ENCODE data around the gene TSC22D4. TPM values are rescaled to one million over a fixed set of nuclear protein-coding genes. Genes with fewer than 3 reads are reported as not detected.

The TSC22D4 gene
- total RNA-seq, 2 donors from 2014 or later, result 25.7 to 45.5 TPM

DNA sequence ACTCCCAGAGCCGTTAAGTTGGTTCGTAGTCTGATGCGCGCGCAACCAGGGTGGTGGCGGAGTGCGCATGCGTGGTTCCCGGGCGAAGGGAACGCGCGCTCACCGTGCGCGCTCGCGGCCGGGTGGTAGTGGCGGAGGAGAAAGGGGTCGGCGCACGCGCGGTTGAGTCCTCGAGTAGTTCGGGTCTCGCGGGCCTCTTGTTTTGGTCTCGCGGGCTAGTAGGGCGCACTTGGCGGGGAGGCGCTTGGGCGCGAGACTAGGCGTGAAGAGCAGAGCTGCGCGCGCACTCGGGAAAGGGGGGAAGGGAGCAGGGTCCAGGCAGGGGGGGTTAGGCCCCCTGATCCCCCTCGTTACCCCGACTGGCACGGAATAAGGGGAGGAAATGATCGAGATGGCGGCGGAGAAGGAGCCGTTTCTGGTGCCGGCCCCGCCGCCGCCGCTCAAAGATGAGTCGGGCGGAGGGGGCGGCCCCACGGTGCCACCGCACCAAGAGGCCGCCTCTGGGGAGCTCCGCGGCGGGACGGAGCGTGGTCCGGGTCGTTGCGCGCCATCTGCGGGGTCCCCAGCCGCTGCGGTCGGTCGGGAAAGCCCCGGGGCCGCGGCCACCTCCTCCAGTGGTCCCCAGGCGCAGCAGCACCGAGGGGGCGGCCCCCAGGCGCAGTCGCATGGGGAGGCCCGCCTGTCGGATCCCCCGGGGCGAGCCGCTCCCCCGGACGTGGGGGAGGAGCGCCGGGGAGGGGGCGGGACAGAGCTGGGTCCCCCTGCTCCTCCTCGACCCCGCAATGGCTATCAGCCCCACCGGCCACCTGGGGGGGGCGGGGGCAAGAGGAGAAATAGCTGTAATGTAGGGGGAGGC is 49.1 kb downstream of the TSC22D4 start, which contains the start of gene MEPCE:
MEPCE (plus strand) TSS at position 195 of the 856 bp plus-strand sequence; CDS start at position 383, 188 bp downstream.
- Histone ChIP-seq H3K4me3 (peak within 1 kb of the TSS; percentile 81), H3K27ac (peak within 1 kb of the TSS; percentile 99), H3K27me3 (replicated peaks; ENCODE audit: insufficient read depth) (no peaks in the 10 kb centered on the region), H3K36me3 (peaks cover 20% of the 10 kb centered on the region), H3K4me1 (ENCODE audit: control insufficient read depth in 1 of 2, low read depth in 2 of 2) (peaks cover 19 to 43% of the 10 kb centered on the region in 2 donors), H3K9me3 (no peaks in the 10 kb centered on the region)
- TF ChIP-seq, protein P1, sequence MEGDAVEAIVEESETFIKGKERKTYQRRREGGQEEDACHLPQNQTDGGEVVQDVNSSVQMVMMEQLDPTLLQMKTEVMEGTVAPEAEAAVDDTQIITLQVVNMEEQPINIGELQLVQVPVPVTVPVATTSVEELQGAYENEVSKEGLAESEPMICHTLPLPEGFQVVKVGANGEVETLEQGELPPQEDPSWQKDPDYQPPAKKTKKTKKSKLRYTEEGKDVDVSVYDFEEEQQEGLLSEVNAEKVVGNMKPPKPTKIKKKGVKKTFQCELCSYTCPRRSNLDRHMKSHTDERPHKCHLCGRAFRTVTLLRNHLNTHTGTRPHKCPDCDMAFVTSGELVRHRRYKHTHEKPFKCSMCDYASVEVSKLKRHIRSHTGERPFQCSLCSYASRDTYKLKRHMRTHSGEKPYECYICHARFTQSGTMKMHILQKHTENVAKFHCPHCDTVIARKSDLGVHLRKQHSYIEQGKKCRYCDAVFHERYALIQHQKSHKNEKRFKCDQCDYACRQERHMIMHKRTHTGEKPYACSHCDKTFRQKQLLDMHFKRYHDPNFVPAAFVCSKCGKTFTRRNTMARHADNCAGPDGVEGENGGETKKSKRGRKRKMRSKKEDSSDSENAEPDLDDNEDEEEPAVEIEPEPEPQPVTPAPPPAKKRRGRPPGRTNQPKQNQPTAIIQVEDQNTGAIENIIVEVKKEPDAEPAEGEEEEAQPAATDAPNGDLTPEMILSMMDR (IDR thresholded peaks at IDR 0.05), result no peak
- DNase-seq (ENCODE audit: low spot score), result peak; percentile 92
- peak; percentile 70 for ATAC-seq (ENCODE audit: insufficient number of reproducible peaks, low FRiP score, low read depth)

DNA sequence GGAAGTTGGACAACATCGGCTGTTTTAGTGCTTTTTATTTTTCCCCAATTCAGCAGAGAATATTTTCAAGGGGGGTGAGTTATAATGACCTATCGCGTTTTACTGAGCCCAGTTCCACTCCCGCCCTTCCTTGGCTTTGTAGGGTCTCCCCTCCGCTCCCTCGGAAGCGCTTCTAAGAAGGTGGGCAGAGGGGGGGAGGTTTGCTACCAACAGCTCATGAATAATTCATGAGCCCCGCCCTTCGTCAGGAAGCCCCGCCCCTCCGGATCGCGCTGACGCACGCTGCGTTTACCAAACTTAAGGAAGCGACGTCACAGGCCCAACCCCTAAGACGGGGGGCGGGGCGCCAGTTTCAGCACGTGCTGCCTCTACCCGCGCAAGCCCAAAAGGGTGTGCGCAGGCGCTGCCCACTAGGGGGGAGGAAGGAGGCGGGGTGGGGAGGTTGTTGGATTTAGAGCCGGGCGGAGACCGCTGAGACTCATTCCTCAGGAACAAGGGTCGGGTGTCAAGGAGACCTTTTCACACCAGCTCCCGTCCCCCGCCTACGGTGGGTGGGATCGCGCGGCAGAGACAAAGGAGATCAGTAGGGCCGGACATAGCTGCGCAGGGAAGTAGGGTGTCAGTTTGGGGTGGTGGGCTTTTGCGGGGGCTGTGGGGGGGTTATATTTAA is 49.9 kb downstream of the TSC22D4 start:
- Histone ChIP-seq H3K27ac (peak overlapping the region; percentile 99), H3K9me3 (no peaks in the 10 kb centered on the region), H3K4me3 (peak overlapping the region; percentile 81), H3K27me3 (replicated peaks; ENCODE audit: insufficient read depth) (no peaks in the 10 kb centered on the region), H3K36me3 (peaks cover 20% of the 10 kb centered on the region), H3K4me1 (ENCODE audit: control insufficient read depth in 1 of 2, low read depth in 2 of 2) (peaks cover 19 to 35% of the 10 kb centered on the region in 2 donors)
- TF ChIP-seq, protein P1 (IDR thresholded peaks at IDR 0.05), result peak; percentile 32
- peak; percentile 78 for ATAC-seq (ENCODE audit: insufficient number of reproducible peaks, low FRiP score, low read depth)
- DNase-seq (ENCODE audit: low spot score), result peak; percentile 100

DNA sequence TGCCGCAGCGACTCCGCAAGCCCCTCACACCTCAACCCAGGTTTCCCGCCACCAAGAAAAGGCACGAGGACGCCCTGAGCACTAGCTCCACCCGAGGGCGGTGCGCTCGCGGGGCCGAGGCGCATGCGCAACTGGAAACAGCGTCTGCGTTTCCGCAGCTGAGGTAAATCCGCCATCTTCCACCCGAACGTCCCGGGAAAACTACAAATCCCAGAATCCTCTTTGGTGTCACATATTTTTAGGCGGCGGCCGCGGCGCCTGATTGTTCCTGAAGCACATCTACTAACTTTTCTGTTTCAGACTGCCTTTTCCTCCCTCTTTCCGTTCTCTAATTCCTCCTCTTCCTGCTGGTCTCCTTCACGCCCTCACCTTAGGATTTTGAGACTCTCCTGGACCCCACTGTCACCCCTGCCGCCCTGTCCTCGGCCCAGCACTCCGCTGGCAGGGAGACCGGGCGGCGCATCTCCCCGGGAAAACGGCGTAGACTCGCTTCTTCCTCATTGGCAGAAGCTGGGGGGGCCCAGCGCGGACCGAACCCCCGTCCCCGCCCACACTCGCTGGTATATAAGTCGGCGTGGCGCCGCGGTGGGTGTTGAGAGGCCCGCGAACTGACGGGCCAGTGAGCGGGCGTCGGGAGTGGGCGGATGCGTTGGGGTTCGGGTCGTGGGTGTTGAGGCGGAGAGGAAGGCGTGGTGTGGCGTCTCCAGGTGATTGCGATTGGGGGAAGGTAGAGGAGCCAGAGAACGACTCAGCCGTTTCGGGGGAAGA is 50.6 kb downstream of the TSC22D4 start, which contains the start of gene ZCWPW1:
ZCWPW1 (minus strand) TSS at position 505 of the 768 bp plus-strand sequence. CDS start 8,054 bp downstream, outside the sequence.
- DNase-seq (ENCODE audit: low spot score), result peak; percentile 82
- ATAC-seq (ENCODE audit: insufficient number of reproducible peaks, low FRiP score, low read depth), result peak; percentile 55
- no peaks in the 10 kb centered on the region for H3K9me3 ChIP-seq
- TF ChIP-seq, protein P1 (IDR thresholded peaks at IDR 0.05), result peak; percentile 10
- H3K27me3 ChIP-seq (replicated peaks; ENCODE audit: insufficient read depth), result no peaks in the 10 kb centered on the region
- H3K27ac ChIP-seq, result peak within 1 kb of the TSS; percentile 99
- peaks cover 19 to 35% of the 10 kb centered on the region in 2 donors for H3K4me1 ChIP-seq (ENCODE audit: control insufficient read depth in 1 of 2, low read depth in 2 of 2)
- peaks cover 13% of the 10 kb centered on the region for H3K36me3 ChIP-seq
- peak within 1 kb of the TSS; percentile 81 for H3K4me3 ChIP-seq

DNA sequence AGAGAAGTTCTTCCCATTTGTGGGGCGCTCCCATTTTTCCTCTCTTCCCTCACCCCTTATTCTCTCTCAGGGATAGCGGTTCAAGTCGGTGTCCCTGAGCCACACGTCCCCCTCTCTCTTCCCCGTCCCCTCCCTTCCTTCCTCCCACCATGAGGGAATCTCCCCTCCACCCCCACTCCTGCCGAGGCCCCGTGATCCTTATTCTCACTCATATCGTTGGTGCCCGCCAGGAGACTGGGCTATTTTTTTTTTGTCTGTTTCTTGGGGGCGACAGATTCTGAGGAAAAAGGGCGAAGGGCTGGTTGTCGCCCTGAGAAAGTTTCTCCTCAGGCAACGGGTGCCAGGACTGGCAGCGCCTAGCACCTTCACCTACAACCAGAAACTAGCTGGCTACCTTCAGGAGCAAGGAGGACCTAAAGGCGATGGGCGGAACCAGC is 51.2 kb downstream of the TSC22D4 start:
- Histone ChIP-seq H3K27ac (peak overlapping the region in 1 of 2 donors; percentile 99), H3K4me1 (ENCODE audit: control insufficient read depth in 1 of 2, low read depth in 2 of 2) (peaks cover 19 to 31% of the 10 kb centered on the region in 2 donors)

More for the DNA sequence above, 51.2 kb downstream of the TSC22D4 start:
- Histone ChIP-seq H3K9me3 (no peaks in the 10 kb centered on the region), H3K27me3 (replicated peaks; ENCODE audit: insufficient read depth) (no peaks in the 10 kb centered on the region), H3K4me3 (peak overlapping the region; percentile 81), H3K36me3 (peaks cover 7% of the 10 kb centered on the region)
- TF ChIP-seq, protein P1 (IDR thresholded peaks at IDR 0.05), result no peak
- DNase-seq (ENCODE audit: low spot score) (no peak), ATAC-seq (ENCODE audit: insufficient number of reproducible peaks, low FRiP score, low read depth) (no peak)
